ENCODE measurements around the gene RSF1. TPM values are rescaled to one million over a fixed set of nuclear protein-coding genes. Genes with fewer than 3 reads are reported as not detected.
A peak's percentile ranks its signal among the peaks of the same experiment; 100 is the strongest.
"Not testable (repeated sequence)": the region's sequence is repeated elsewhere in the genome, so short reads cannot be mapped to it uniquely, and the experiment has no call there.

RSF1 gene
- total and polyA plus RNA-seq, 3 experiments from 2014 or later, result 51.2 to 57.0 (median 54.2) TPM

DNA sequence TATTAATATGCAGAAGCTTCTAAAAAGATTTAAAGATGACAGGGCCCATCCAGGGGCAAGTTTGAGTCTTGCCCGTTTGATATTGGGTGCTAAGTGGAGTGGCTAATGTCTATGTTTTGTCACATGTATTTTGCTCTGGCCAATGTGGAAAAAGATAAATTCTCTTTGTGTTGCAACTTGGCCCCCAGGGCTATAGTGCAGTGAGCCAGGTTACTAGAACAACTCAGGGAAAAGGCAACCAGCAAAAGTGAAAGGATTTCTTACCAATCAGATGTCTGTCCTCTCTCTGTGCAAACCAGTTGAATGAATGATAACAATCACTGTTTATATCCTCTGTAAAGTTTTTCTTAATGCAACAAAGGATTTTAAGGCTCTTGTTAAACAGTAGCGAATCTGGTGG is 178.3 kb downstream of the RSF1 start:
- no peak overlapping the region for H3K27ac Mint-ChIP-seq
- H3K4me1 Mint-ChIP-seq, result peaks cover 8 to 10% (median 9%) of the 10 kb centered on the region in 3 donors
- Histone ChIP-seq H3K9me3 (ENCODE audit: low read length) (no peaks in the 10 kb centered on the region), H3K27ac (ENCODE audit: low read depth, low read length) (no peak overlapping the region), H3K36me3 (ENCODE audit: insufficient read depth, low read length) (no peaks in the 10 kb centered on the region), H3K4me3 (ENCODE audit: low read length) (no peak overlapping the region), H3K4me1 (ENCODE audit: insufficient read depth, low read length) (peaks cover 5% of the 10 kb centered on the region), H3K27me3 (ENCODE audit: insufficient read depth, low read length, poor library complexity, severe bottlenecking) (no peaks in the 10 kb centered on the region)
- POLR2A ChIA-PET, result no interaction called here
- peak overlapping the region in 1 of 7 donors; percentile 31 for H3K4me3 Mint-ChIP-seq
- peaks cover 3 to 18% of the 10 kb centered on the region in 2 donors for H3K27me3 Mint-ChIP-seq
- CTCF ChIA-PET, result no interaction called here
- no peak for DNase-seq
- H3K9me3 Mint-ChIP-seq, result no peaks in the 10 kb centered on the region
- H3K36me3 Mint-ChIP-seq, result peaks cover 0 to 10% (median 6%) of the 10 kb centered on the region in 3 donors

DNA sequence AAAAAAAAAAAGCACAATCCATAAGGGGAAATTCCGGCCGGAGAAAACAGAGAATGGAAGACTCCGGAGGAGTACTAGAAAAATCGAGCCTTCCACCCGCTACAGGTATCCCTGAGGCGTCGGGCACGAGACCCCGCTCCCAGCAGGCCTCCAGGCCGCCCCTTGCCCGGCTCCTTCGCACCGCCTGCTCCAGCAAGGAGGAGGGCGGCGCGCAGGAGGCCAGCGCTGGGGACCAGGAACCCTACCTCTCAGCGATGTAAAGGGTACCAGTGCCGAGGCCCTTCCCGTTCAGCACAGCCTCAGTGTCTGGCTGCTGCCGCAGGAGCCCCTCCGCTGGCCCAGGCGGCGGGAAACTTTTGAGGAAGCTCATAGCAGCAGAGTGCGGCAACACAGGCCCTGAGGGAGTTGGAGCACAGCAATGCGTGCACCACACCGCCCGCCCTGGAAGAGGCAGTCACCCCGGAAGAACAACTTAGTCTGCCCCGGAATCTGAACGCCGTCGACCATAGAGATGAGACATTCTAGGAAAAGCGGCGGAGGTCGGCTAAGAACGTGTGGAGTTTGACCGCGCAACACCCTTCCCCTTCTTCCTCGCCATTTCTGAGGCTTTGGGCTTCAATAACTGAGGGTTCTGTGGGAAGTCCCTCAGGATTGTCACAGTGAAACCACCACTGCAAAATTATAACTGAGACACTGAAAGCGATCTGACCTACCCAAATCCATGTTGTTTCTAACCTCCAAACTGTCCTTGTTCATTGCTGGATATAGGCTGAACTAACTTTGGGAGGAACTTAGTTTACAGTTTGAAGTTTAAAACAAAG is 183.0 kb downstream of the RSF1 start, which contains the start of gene CLNS1A:
Gene CLNS1A, minus strand, starts transcription at position 450 of the 821 bp plus-strand sequence. Its CDS starts 80 bp downstream, at position 370.
- ChIA-PET CTCF (interaction anchor here (1.7 kb wide), 1 partner anchor 18 kb away, joined by 5 read pairs; no protein-coding TSS in a partner anchor), POLR2A (no interaction called here)
- H3K4me1 ChIP-seq (ENCODE audit: insufficient read depth, low read length), result peaks cover 28% of the 10 kb centered on the region
- Mint-ChIP-seq H3K36me3 (peaks cover 6 to 21% (median 10%) of the 10 kb centered on the region in 3 donors), H3K9me3 (no peaks in the 10 kb centered on the region), H3K27me3 (no peaks in the 10 kb centered on the region), H3K27ac (peak within 1 kb of the TSS; percentile 48 to 98 (median 96)), H3K4me1 (peaks cover 35 to 47% (median 46%) of the 10 kb centered on the region in 3 donors), H3K4me3 (peak within 1 kb of the TSS; percentile 89 to 99 (median 97))
- no peaks in the 10 kb centered on the region for H3K9me3 ChIP-seq (ENCODE audit: low read length)
- no peaks in the 10 kb centered on the region for H3K36me3 ChIP-seq (ENCODE audit: insufficient read depth, low read length)
- no peaks in the 10 kb centered on the region for H3K27me3 ChIP-seq (ENCODE audit: insufficient read depth, low read length, poor library complexity, severe bottlenecking)
- DNase-seq, result peak; percentile 57 to 85 (median 71)
- peak within 1 kb of the TSS; percentile 57 for H3K27ac ChIP-seq (ENCODE audit: low read depth, low read length)
- H3K4me3 ChIP-seq (ENCODE audit: low read length), result peak within 1 kb of the TSS; percentile 64

DNA sequence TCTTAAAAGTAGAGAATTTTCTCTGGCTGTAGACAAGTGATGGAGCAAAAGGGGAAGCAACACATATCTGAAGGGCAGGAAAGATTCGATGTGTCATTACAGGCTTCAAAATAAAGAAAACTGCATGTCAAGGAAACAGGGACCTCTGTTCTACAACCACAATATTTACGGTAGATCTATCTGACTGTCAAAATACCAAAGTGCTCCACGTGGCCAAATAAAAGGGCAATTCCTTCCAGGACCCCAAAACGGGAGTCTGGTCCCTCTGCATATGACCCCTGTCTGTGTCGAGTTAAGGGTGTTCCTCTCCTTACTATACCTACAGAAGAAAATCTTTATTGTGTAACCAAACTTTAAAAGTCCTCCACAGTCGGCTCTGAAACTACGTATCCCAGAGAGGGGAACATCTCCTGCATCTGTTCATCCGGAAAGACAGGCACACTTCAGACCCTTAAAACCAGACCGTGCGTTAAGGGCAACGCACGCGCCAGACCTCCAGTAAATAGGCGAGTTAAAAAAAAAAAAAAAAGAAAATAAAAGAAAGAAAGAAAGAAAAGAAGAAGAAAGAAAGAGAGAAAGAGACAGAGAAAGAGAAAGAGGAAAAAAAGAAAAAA is 183.7 kb downstream of the RSF1 start:
- CTCF ChIA-PET, result no interaction called here
- H3K4me3 Mint-ChIP-seq, result peak overlapping the region; percentile 89 to 99 (median 97)
- DNase-seq, result no peak
- Histone ChIP-seq H3K4me1 (ENCODE audit: insufficient read depth, low read length) (peaks cover 28% of the 10 kb centered on the region), H3K9me3 (ENCODE audit: low read length) (no peaks in the 10 kb centered on the region), H3K27ac (ENCODE audit: low read depth, low read length) (peak overlapping the region; percentile 57), H3K36me3 (ENCODE audit: insufficient read depth, low read length) (no peaks in the 10 kb centered on the region), H3K27me3 (ENCODE audit: insufficient read depth, low read length, poor library complexity, severe bottlenecking) (no peaks in the 10 kb centered on the region), H3K4me3 (ENCODE audit: low read length) (peak overlapping the region; percentile 64)
- POLR2A ChIA-PET, result no interaction called here
- H3K4me1 Mint-ChIP-seq, result peaks cover 38 to 51% (median 51%) of the 10 kb centered on the region in 3 donors
- H3K9me3 Mint-ChIP-seq, result no peaks in the 10 kb centered on the region
- H3K27ac Mint-ChIP-seq, result peak overlapping the region in 7 of 8 donors; percentile 22 to 97 (median 76)
- peaks cover 6 to 26% (median 10%) of the 10 kb centered on the region in 3 donors for H3K36me3 Mint-ChIP-seq
- no peaks in the 10 kb centered on the region for H3K27me3 Mint-ChIP-seq

DNA sequence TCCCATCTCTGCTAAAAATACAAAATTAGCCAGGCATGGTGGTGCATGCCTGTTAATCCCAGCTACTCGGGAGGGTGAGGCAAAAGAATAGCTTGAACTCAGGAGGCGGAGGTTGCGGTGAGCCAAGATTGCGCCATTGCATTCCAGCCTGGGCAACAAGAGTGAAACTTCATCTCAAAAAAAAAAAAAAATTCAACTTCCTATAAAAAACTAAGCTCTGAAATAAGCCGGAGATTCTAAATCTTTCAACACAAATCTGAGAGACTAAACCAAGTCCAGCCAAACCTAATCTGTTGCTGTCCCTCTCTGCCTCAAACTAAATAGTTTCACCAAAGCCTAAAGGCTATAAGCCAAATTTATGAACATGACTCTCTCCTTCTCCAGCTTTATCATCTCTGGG is 186.6 kb downstream of the RSF1 start:
- Mint-ChIP-seq H3K36me3 (peaks cover 7 to 32% (median 12%) of the 10 kb centered on the region in 3 donors), H3K4me3 (peak overlapping the region in 1 of 7 donors; percentile 13), H3K27ac (peak overlapping the region in 1 of 8 donors; percentile 63), H3K4me1 (peaks cover 49 to 66% (median 65%) of the 10 kb centered on the region in 3 donors)
- H3K27ac ChIP-seq (ENCODE audit: low read depth, low read length); H3K27me3 ChIP-seq (ENCODE audit: insufficient read depth, low read length, poor library complexity, severe bottlenecking); CTCF ChIA-PET; DNase-seq; H3K27me3 Mint-ChIP-seq; H3K4me3 ChIP-seq (ENCODE audit: low read length); H3K36me3 ChIP-seq (ENCODE audit: insufficient read depth, low read length); H3K9me3 ChIP-seq (ENCODE audit: low read length); H3K9me3 Mint-ChIP-seq: not testable (repeated sequence)
- POLR2A ChIA-PET, result interaction anchor here (0.6 kb wide), 1 partner anchor 459 kb away, joined by 3 read pairs; no protein-coding TSS in a partner anchor
- peaks cover 32% of the 10 kb centered on the region for H3K4me1 ChIP-seq (ENCODE audit: insufficient read depth, low read length)

DNA sequence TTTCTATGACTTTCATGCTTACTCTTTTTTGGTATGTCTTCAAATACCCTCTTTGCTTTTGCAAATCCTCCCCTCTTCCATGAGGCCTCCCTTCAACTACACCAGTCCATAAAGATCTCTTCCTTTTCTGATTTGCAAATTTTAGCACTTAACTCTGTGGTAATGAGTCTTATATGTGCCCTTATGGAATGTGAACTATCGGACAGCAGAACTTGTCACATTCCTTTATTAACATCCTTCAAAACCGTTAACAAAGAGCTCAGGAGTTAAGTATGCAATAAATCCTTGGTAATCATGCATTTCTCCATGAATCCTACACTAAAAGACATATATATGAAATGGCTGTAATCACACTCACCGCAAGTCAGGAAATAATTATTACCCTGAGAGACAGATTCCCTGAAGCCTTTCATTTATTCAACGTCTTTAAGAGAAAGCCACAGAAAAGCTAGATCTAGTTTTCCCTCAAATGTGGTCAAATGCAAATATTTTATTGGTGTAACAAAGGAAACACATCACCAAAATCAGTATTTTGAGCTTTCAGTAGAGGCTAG is 190.3 kb downstream of the RSF1 start:
- Histone ChIP-seq H3K4me3 (ENCODE audit: low read length) (no peak overlapping the region), H3K4me1 (ENCODE audit: insufficient read depth, low read length) (peaks cover 9% of the 10 kb centered on the region), H3K36me3 (ENCODE audit: insufficient read depth, low read length) (peaks cover 2% of the 10 kb centered on the region), H3K9me3 (ENCODE audit: low read length) (no peaks in the 10 kb centered on the region), H3K27ac (ENCODE audit: low read depth, low read length) (no peak overlapping the region), H3K27me3 (ENCODE audit: insufficient read depth, low read length, poor library complexity, severe bottlenecking) (no peaks in the 10 kb centered on the region)
- H3K9me3 Mint-ChIP-seq, result no peaks in the 10 kb centered on the region
- CTCF ChIA-PET, result interaction anchor here (1.2 kb wide), 1 partner anchor 11 kb away, joined by 4 read pairs; no protein-coding TSS in a partner anchor
- peaks cover 0 to 46% (median 12%) of the 10 kb centered on the region in 3 donors for H3K36me3 Mint-ChIP-seq
- POLR2A ChIA-PET, result no interaction called here
- peaks cover 28 to 42% (median 37%) of the 10 kb centered on the region in 3 donors for H3K4me1 Mint-ChIP-seq
- peak overlapping the region in 3 of 8 donors; percentile 10 to 24 (median 10) for H3K27ac Mint-ChIP-seq
- no peaks in the 10 kb centered on the region for H3K27me3 Mint-ChIP-seq
- H3K4me3 Mint-ChIP-seq, result no peak overlapping the region
- DNase-seq, result no peak

DNA sequence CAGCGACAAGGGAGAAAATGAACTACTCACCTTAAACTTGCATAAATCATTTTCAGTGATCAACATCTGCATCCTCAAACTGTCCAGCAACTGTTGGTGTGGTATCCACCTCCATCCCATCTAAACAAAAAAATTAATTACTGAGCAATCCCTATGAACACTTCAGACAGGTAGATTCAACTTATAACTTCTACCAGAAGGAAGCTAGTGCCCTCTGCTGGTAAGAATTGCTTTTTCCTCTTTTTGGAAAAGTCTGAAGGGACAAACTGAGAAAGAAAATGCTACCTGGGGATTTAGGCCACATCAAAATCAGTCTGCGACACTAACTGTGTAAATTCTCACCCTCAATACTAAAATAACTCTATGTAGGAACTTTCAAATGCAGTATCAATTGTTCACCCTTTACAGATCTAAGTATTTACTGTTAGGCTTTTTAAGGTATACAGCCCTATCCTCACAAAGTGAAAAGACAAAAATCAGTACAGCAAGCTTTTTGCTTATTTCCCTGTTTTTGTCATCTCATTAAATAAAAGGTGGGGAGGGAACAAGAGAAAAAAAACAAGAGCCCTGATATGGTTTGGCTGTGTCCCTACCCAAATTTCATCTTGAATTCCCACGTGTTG is 200.8 kb downstream of the RSF1 start:
- Mint-ChIP-seq H3K9me3 (no peaks in the 10 kb centered on the region), H3K36me3 (peaks cover 0 to 74% (median 22%) of the 10 kb centered on the region in 3 donors), H3K4me1 (peaks cover 0 to 2% (median 0%) of the 10 kb centered on the region in 3 donors), H3K27me3 (no peaks in the 10 kb centered on the region), H3K4me3 (no peak overlapping the region), H3K27ac (no peak overlapping the region)
- ChIA-PET POLR2A (interaction anchor here (0.6 kb wide), 1 partner anchor 375 kb away, joined by 8 read pairs; the partner anchor contains the start of gene INTS4), CTCF (interaction anchor here (0.6 to 2.5 kb wide), 7 partner anchors 11 to 966 kb away, joined by 3 to 14 read pairs (median 4); partner anchors contain the start of gene MYO7A)
- DNase-seq, result peak in 2 of 5 donors; percentile 5 to 35
- no peaks in the 10 kb centered on the region for H3K27me3 ChIP-seq (ENCODE audit: insufficient read depth, low read length, poor library complexity, severe bottlenecking)
- peaks cover 34% of the 10 kb centered on the region for H3K36me3 ChIP-seq (ENCODE audit: insufficient read depth, low read length)
- no peak overlapping the region for H3K4me3 ChIP-seq (ENCODE audit: low read length)
- H3K27ac ChIP-seq (ENCODE audit: low read depth, low read length), result no peak overlapping the region
- H3K4me1 ChIP-seq (ENCODE audit: insufficient read depth, low read length), result no peaks in the 10 kb centered on the region
- no peaks in the 10 kb centered on the region for H3K9me3 ChIP-seq (ENCODE audit: low read length)

DNA sequence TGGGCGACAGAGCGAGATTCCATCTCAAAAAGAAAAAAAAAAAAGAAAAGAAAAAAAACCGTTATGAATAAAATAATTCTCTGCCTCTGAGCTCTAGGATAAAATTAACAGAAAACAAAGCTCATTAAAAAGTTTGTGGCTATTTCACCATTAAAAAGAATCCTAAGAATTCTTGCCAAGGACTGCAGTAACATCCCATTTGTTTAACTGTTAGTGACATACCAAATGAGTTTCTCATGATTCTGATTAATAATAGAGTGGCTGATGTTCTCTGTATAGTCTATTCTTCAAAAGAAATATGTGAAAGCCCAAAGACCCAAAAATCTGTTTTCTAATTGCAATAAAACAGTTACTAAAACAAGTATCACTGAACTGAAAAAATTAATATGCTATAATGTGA is 202.6 kb downstream of the RSF1 start:
- Mint-ChIP-seq H3K27me3 (no peaks in the 10 kb centered on the region), H3K9me3 (no peaks in the 10 kb centered on the region), H3K4me3 (no peak overlapping the region), H3K4me1 (peaks cover 0 to 2% (median 0%) of the 10 kb centered on the region in 3 donors), H3K27ac (peak overlapping the region in 1 of 8 donors; percentile 10), H3K36me3 (peaks cover 0 to 74% (median 21%) of the 10 kb centered on the region in 3 donors)
- peaks cover 34% of the 10 kb centered on the region for H3K36me3 ChIP-seq (ENCODE audit: insufficient read depth, low read length)
- H3K4me3 ChIP-seq (ENCODE audit: low read length), result no peak overlapping the region
- no peak overlapping the region for H3K27ac ChIP-seq (ENCODE audit: low read depth, low read length)
- DNase-seq, result no peak
- no peaks in the 10 kb centered on the region for H3K9me3 ChIP-seq (ENCODE audit: low read length)
- CTCF ChIA-PET, result interaction anchor here (1.3 to 2.5 kb wide), 2 partner anchors 15 to 491 kb away, joined by 3 to 14 read pairs; partner anchors contain the start of gene MYO7A
- no peaks in the 10 kb centered on the region for H3K27me3 ChIP-seq (ENCODE audit: insufficient read depth, low read length, poor library complexity, severe bottlenecking)
- POLR2A ChIA-PET, result no interaction called here
- H3K4me1 ChIP-seq (ENCODE audit: insufficient read depth, low read length), result no peaks in the 10 kb centered on the region
